HEK293 (cell line): ENCODE measurements around the gene ELL2.

Source experiments
- GLI4 ChIP-seq: fragments of 450-650 bp; formaldehyde crosslinking; IDR thresholded peaks from 2 replicates; pipeline ENCODE4 v1.5.1; 2016; ENCODE audit warnings: missing biosample characterization, missing genetic modification characterization
- KLF16 ChIP-seq: fragments of 450-650 bp; formaldehyde crosslinking; IDR thresholded peaks from 2 replicates; pipeline ENCODE4 v1.5.1; 2017; ENCODE audit warnings: missing biosample characterization, missing genetic modification characterization
- ZBTB44 ChIP-seq: fragments of 450-650 bp; IDR thresholded peaks from 2 replicates; pipeline ENCODE4 v1.5.1; 2018; ENCODE audit warnings: missing biosample characterization, mild to moderate bottlenecking, missing genetic modification characterization
- ZNF335 ChIP-seq: fragments of 450-650 bp; formaldehyde crosslinking; conservative IDR thresholded peaks from 2 replicates; pipeline ENCODE4 v1.5.1; 2016; ENCODE audit warnings: missing biosample characterization, missing genetic modification characterization
- TF ChIP-seq, protein P1 (sequence below): fragments of 450-650 bp; formaldehyde crosslinking; IDR thresholded peaks from 2 replicates; pipeline ENCODE4 v1.5.1; 2016; ENCODE audit warnings: missing biosample characterization, missing genetic modification characterization

DNA sequence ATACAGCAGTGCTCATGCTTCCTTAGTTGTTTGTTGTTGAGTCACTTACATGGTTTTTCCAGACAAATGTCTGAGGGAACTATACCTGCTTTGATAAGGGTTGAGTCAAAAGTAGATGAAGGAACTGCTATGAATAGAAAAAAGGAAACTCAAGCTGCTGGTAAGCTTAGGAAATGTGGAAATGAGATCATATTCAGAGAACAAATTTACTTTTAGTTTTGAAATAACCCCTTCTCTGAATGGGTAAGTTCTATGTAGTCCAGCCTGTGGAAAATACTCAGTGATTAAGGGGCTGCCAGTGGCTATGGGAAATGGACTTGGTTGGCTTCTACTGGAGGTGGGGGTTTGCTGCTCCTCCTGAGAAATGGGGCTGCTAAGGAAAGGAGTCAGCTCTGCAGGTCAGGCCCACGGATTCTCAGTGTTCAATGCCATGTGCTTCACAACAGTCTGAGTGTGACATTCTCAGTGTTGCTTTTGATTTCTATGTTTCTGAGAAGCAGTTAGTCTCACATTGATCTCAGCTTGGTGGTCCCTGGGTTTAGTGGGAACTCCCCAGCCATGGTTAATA, 91.5 kb downstream of the ELL2 start:
- TF ChIP-seq, protein P1, sequence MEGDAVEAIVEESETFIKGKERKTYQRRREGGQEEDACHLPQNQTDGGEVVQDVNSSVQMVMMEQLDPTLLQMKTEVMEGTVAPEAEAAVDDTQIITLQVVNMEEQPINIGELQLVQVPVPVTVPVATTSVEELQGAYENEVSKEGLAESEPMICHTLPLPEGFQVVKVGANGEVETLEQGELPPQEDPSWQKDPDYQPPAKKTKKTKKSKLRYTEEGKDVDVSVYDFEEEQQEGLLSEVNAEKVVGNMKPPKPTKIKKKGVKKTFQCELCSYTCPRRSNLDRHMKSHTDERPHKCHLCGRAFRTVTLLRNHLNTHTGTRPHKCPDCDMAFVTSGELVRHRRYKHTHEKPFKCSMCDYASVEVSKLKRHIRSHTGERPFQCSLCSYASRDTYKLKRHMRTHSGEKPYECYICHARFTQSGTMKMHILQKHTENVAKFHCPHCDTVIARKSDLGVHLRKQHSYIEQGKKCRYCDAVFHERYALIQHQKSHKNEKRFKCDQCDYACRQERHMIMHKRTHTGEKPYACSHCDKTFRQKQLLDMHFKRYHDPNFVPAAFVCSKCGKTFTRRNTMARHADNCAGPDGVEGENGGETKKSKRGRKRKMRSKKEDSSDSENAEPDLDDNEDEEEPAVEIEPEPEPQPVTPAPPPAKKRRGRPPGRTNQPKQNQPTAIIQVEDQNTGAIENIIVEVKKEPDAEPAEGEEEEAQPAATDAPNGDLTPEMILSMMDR: no peak
- TF ChIP-seq KLF16 (tag by site-specific recombination) (no peak), GLI4 (tag by site-specific recombination) (no peak), ZBTB44 (tag by site-specific recombination) (no peak), ZNF335 (tag by site-specific recombination) (no peak)
